DMS53 (cell line): Measurements from ENCODE around the gene ZNF488.
"Not testable (repeated sequence)": the region's sequence is repeated elsewhere in the genome, so short reads cannot be mapped to it uniquely, and the experiment has no call there.

ENCODE experiments used
- DNase-seq: peaks from one replicate; lab custom pipeline; 2025; lab: John Stamatoyannopoulos, UW

ZNF488 gene

GRCh38 chr10:47409866-47410256, 25.8 kb upstream of the ZNF488 start:
- no peak for DNase-seq

GRCh38 chr10:47409171-47409865, 25.2 kb upstream of the ZNF488 start:
- peak; percentile 22 for DNase-seq

- DNase-seq: no peak
Measured at GRCh38 chr10:47408606-47409005, 24.5 kb upstream of the ZNF488 start.

- peak; percentile 94 for DNase-seq
Measured at GRCh38 chr10:47406870-47407691, 23.0 kb upstream of the ZNF488 start.

- DNase-seq: no peak
Measured at GRCh38 chr10:47406548-47406869, 22.4 kb upstream of the ZNF488 start.

DNA sequence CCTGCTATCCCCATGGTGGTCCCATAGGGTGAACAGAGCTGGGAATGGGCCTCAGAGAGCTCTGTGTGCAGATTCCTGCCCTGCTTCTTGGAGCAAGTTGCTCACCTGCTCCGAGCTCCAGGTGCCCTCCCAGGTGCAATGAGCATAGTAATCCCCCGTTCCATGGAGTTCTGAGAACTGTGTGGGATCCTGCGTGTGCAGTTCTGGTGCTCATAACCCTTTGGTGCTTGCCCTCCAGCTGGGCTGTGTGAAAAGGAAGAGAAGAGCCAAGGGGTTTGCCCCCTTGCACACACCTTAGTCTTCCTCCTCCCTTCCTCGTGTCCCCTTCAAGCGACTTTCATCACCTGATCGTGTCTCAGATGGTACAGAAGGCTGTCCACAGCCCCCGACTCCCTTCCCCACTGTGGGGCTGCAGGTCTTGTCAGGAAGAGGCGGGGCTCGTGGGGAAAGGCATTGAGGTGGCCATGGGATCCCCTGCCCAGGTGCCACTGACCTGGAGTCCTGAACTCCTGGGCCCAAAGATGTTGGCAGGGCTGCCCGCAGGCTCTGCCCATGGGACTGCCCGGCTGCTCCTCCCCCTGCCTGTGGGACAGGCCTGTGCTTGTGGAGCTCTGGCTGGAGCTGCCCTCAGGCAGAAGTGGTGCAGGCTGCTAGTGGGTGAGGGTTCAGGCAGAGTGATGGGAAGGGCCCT, 21.9 kb upstream of the ZNF488 start:
- DNase-seq: no peak

- DNase-seq: no peak
Measured at GRCh38 chr10:47404937-47405336, 20.8 kb upstream of the ZNF488 start.

GRCh38 chr10:47404446-47404845, 20.4 kb upstream of the ZNF488 start:
- no peak for DNase-seq

DNA sequence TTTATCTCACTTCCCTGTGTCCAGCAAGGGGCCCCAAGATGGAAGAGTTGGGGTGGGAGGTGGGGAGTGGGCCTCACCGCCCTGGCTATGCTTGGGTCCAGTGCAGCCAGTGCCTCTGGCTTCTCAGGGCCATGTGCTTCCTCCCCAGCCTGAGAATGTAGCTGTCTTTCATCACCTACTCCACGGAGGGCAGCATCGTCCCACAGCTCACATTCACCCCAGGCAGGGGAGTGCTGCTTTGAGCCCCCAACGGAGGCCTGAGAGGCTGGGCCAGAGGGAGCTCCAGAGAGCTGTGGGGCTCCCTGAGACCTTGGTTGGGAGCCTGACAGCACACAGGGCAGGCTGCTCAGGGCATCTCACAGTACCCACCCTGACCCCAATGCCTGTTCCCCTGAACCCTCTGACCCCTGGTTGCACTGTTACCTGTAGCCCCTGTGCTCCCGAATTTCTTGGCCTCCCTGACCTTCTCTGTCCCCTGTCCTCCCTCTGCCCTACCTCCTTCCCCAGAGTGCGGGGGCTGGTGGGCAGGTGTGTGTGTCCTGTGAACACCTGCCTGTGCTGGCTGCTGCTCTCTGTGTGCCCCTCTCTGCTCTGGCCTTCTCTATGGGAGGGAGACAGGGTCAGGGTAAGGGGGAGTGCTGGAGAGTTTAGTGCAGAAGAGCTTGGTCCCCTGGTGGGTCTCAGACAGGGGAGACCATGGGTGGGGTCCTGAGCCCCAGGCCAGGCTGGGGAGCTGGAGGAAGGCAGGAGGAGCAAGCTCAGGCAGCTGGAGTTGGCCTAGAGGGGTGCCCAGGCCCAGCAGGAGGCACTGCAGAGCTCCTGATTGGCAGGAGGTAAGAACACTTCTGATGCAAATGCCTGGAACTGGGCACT, 19.6 kb upstream of the ZNF488 start:
- peak; percentile 28 for DNase-seq

GRCh38 chr10:47402641-47403301, 18.7 kb upstream of the ZNF488 start:
- peak; percentile 74 for DNase-seq

DNA sequence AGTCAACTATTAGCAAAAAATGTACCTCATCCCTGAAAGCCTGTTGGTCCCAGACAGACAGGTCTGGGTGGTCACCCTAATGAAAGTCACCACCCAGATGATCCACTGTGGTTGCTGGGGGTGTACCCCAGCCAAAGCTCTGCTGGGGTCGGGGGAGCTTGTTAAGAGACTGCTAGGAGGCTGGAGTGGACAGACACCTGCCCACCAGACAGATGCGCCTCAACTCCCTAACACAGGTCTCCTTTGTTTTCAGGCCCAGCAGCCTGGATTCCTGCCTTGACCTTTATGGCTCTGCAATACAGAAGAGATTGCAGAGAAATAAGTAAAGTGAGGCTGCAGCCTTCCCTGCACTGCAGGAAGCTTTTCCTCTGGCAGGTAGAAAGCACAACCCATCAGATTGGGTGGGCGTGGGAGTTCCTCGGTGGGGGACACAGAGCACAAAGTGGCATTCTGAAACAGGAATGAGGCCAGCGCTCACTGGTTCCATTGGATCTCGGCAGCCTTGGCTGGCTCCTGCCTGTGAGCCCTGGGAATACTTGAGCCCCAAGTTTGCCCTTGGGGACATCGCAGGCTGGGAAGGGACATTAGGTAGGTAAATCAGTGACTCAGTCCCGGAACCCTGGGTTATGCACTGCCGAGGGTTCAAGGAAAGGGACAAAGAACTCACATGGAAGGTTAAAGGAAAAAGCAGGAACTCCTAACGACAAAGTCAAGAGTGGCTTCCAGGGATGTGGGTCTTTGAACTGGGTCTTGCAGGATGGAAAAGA, 18.0 kb upstream of the ZNF488 start:
- no peak for DNase-seq

GRCh38 chr10:47401210-47401609, 17.1 kb upstream of the ZNF488 start:
- no peak for DNase-seq

DNA sequence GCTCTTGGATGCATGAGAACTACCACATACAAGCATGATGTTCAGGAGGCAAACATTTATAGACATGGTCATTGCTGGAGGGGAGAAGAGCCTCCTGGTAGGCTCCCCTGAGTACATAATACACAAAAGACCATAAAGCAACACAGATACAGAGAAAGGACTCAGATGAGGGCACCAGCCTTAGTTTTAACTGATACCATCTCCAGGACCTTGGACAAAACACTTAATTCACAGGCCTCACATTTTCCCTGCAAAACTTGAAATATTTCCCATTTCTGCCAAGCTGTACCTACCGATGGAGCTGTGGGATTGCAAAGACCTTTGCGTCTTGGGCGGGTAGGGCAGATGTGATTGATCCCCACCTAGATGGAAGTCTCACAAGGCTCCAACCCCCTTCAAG, 16.7 kb upstream of the ZNF488 start:
- no peak for DNase-seq

DNA sequence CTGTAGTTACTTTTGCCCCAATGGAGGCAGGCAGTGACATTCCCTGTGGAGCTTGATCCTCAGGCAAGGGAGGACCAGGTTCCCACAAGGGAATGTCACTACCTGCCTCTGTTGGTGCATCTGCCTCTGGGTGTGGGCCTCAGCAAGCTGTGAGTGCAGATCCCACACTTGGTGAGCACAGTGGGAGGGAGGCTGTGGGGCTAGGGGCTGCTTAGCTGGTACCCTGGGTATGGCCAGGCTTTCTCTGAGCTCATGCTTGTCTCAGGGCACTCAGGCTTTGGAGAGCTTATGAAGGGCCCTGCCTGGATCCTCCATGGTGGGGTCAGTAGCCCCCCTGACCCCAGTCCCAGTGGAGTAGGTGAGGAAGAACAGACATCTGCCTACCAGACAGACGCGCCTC, 16.2 kb upstream of the ZNF488 start:
- DNase-seq: no peak

GRCh38 chr10:47397256-47397655, 13.2 kb upstream of the ZNF488 start:
- DNase-seq: no peak

GRCh38 chr10:47396311-47396717, 12.2 kb upstream of the ZNF488 start:
- no peak for DNase-seq

- DNase-seq: no peak
Measured at GRCh38 chr10:47389619-47390018, 5.5 kb upstream of the ZNF488 start.

GRCh38 chr10:47388879-47389278, 4.8 kb upstream of the ZNF488 start:
- DNase-seq: no peak

DNA sequence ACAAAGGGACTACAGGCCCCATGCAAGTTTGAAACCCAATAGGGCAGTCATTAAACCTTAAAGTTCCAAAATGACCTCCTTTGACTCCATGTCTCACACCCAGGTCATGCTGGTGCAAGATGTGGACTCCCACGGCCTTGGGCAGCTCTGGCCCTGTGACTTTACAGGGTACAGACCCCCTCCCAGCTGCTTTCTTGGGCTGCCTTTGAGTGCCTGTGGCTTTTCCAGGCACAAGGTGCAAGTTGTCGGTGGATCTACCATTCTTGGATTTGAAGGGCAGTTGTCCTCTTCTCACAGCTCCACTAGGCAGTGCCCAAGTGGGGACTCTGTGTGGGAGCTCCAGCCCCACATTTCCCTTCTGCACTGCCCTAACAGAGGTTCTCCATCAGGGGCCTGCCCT, 2.0 kb upstream of the ZNF488 start:
- DNase-seq: not testable (repeated sequence)

DNA sequence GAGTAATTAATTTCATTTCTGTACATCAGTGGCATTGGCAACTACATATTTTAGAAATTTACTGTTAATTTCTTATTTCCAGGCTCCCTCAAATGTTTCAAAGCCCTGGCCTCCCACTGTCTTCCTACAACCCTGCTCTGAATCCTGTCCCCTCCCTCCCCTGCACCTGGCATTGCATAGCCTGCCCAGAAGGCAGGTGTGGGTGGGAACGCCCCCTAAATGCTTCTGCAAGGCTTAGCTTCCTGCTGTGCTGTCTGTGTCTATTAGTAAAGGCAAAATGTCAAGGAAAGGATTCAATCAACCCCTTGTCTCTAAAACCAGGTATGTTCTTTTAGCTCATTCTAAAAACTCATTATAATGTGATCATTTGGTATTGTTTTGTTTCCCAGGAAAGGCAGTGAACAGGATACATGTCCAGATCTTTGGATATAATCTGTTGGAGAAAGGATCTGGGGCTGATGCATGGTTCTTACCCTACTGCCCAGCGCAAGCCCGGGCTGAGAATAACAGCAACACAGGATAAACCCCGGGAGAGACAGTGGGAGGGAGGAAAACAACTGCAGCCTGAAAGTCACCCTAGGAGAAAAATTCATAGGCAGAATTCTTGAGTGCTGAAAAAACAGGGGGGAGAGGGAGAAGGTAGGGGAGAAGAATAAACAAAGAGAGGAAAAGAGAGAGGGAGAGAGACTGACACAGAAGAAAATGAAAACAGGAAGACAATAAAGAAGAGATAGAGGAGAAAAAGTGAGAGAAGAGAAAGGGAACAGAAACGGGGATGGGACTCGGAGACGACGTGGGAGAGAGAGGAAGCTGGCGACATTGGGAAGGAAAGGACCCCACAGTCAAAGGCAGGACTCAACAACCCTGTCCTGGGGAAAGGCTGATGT, 589 bp downstream of the ZNF488 start:
- peak; percentile 95 for DNase-seq
